Pancreas (tissue), 10 donors: ENCODE measurements around the gene HTR1E. TPM values are rescaled to one million over a fixed set of nuclear protein-coding genes. Genes with fewer than 3 reads are reported as not detected.

Experiments
- ATAC-seq, 4 donors: fragments of 200-7000 bp; cut with Tn5 transposase; one replicate each; pipeline versions ENCODE4 v1.8.0 to v1.9.1; 2020; ENCODE audit warnings: mild to moderate bottlenecking in 4 of 4, moderate library complexity in 4 of 4
- DNase-seq, 6 donors: peaks; one replicate each; pipeline ENCODE4 v3.0.0-alpha.2; 2020
- FAIRE-seq: peaks from 2 replicates; lab custom pipeline; 2012; peaks lifted over from hg19 to GRCh38; lab: Jason Lieb, UNC
- H3K27ac ChIP-seq, 4 donors: fragments of 200-600 bp; sonication (generic); 1 replicate in 3 of 4; 2 replicates in 1 of 4; pipeline versions ENCODE4 v1.5.0 to v1.8.0; 2020
- H3K27me3 ChIP-seq, 4 donors: fragments of 200-600 bp; one replicate each; pipeline ENCODE4 v1.8.0; 2021
- H3K36me3 ChIP-seq, 3 donors: fragments of 200-600 bp; sonication (generic) in 1 of 3; one replicate each; pipeline versions ENCODE4 v1.5.0 to v1.8.0; 2020 to 2021
- H3K4me1 ChIP-seq, 3 donors: fragments of 200-600 bp; one replicate each; pipeline ENCODE4 v1.8.0; 2021
- H3K4me3 ChIP-seq, 4 donors: fragments of 200-600 bp; sonication (generic) in 2 of 4; one replicate each; pipeline versions ENCODE4 v1.5.0 to v1.8.0; 2020 to 2021
- H3K9me3 ChIP-seq, 4 donors: fragments of 200-600 bp; one replicate each; pipeline ENCODE4 v1.8.0; 2021
- WGBS, 2 donors: extraction: QIAGEN DNeasy Blood & Tissue Kit; methylation state at CpG; one replicate each; pipeline ENCODE4 v1.1.7; 2013; 5-methylcytosine and 5-hydroxymethylcytosine counted together
- intact Hi-C, 3 donors: fragments of 100-400 bp; cut with DNase I; formaldehyde crosslinking; loops; one replicate each; pipeline versions ENCODE4 v1.11.1 to v1.14.2; 2022
- polyA plus RNA-seq, 2 donors: library from polyadenylated mRNA; stranded (reverse); fragments of 200-250 nt; gene quantifications; one replicate each; pipeline ENCODE4 v1.2.3, GENCODE V29; 2013
- total RNA-seq, 6 donors: library from RNA; stranded (reverse); fragmentation: NEBNext Ultra II Directional in 4 of 6; extraction: Animal tissue kit (Norgen Biotek cat#: 25700) in 4 of 6; gene quantifications; one replicate each; pipeline versions ENCODE4 v1.2.1 to v1.2.4, GENCODE V29; 2021 to 2023
- TF ChIP-seq, protein P1 (sequence below), 4 donors: fragments of 200-600 bp; sonication (generic) in 3 of 4; IDR thresholded peaks; one replicate each; pipeline versions ENCODE4 v1.5.0 to v1.8.0; 2021; ENCODE audit warnings: antibody characterized with exemption in 4 of 4
- donor health status: healthy with polysubstance abuse.
- donor health status: DM: no; HTN: no; CAD: no; lungs with moderate emphysema.
- donor health status: DM: no; HTN: no; CAD: no.
- donor health status: control.
- donor health status: control.
- donor health status: Bipolar disorder and iron deficiency.
- donor health status: DM: yes; HTN: yes; CAD: no.
- donor health status: DM: no; HTN: no; CAD: no.
- donor health status: DM: no; HTN: no; CAD: no.
- donor health status: DM: yes; HTN: yes; CAD: no.

HTR1E gene
- total and polyA plus RNA-seq, 8 donors, result 0.09 to 0.52 (median 0.24) TPM; not detected in 5

- ATAC-seq (no peak), DNase-seq (no peak), FAIRE-seq (no peak)
- Histone ChIP-seq H3K36me3 (no peaks in the 10 kb centered on the region), H3K4me1 (no peaks in the 10 kb centered on the region), H3K4me3 (no peak overlapping the region), H3K27me3 (no peaks in the 10 kb centered on the region), H3K9me3 (no peaks in the 10 kb centered on the region), H3K27ac (no peak overlapping the region)
- TF ChIP-seq, protein P1, sequence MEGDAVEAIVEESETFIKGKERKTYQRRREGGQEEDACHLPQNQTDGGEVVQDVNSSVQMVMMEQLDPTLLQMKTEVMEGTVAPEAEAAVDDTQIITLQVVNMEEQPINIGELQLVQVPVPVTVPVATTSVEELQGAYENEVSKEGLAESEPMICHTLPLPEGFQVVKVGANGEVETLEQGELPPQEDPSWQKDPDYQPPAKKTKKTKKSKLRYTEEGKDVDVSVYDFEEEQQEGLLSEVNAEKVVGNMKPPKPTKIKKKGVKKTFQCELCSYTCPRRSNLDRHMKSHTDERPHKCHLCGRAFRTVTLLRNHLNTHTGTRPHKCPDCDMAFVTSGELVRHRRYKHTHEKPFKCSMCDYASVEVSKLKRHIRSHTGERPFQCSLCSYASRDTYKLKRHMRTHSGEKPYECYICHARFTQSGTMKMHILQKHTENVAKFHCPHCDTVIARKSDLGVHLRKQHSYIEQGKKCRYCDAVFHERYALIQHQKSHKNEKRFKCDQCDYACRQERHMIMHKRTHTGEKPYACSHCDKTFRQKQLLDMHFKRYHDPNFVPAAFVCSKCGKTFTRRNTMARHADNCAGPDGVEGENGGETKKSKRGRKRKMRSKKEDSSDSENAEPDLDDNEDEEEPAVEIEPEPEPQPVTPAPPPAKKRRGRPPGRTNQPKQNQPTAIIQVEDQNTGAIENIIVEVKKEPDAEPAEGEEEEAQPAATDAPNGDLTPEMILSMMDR (IDR thresholded peaks at IDR 0.05), result no peak
- intact Hi-C loops, result no loop called here
- 82% methylated on average over 8 of the region's 8 CpGs for WGBS, 2 donors
These were observed 24.3 kb downstream of the HTR1E start for GRCh38 chr6:86961455-86962200.

DNA sequence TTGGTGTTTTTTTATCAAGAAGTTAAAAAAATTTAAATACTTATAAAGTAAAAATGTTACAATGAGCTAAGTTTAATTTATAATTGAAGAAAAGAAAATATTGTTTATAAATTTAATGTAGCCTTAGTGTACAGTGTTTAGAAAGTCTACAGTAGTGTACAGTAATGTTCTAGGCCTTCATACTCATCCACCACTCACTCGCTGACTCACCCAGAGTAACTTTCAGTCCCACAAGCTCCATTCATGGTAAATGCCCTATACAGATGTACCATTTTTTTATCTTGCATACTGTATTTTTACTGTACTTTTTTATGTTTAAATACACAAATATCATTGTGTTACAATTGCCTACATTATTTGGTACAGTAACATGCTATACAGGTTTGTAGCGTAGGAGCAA is 26.0 kb downstream of the HTR1E start:
- no peaks in the 10 kb centered on the region for H3K4me1 ChIP-seq
- no peaks in the 10 kb centered on the region for H3K9me3 ChIP-seq
- H3K27ac ChIP-seq, result no peak overlapping the region
- DNase-seq, result no peak
- WGBS, 2 donors, result 94 to 95% methylated on average over 2 of the region's 2 CpGs
- intact Hi-C loops, result no loop called here
- no peaks in the 10 kb centered on the region for H3K36me3 ChIP-seq
- H3K27me3 ChIP-seq, result no peaks in the 10 kb centered on the region
- no peak overlapping the region for H3K4me3 ChIP-seq
- TF ChIP-seq, protein P1 (IDR thresholded peaks at IDR 0.05), result no peak
- no peak for ATAC-seq
- peak; percentile 26 for FAIRE-seq

DNA sequence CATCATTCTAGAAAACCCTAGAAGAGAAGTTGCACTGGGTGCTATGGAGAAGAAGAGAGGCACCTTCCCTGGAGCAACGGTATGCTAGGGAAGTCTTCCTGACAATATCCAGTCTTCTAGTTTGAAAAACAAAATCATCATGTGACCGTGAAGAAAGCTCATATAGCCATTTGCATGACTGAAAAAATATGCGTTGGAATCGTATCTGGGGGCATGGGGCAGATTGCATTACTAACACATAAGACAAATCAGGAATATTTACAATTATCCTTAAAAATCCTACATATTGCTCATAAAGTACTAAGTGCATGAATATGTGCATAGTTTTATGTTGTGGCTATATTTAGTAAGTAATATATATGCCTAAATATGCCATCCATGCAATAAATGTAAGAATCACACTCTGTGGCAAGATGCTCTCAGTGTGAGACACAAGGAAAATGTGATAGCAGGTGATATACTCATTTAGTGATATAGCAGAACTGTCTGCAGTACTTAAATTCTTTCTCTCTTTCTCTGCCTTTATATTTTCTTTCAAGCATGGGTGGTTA is 26.8 kb downstream of the HTR1E start:
- WGBS, 2 donors, result 88 to 90% methylated on average over 4 of the region's 4 CpGs
- intact Hi-C loops, result no loop called here

DNA sequence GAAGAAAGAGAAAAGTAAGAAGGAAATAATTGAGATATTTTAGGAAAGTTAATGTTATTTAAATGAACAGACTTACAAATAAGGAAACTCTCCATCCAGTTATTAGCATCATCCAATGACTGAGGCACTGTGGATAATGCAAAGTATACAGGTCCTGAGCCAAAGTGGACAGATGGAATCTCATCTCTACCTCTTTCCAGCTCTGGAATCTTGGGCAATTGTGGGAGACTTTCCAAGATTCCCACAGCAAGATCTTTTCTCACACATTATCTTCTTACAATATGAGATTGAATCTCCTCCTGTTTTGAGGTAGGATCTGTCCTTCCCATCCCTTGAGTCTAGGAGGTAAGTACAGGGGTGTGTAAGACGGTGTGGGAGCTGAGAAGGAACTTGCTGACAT is 28.9 kb downstream of the HTR1E start:
- no peaks in the 10 kb centered on the region for H3K9me3 ChIP-seq
- H3K36me3 ChIP-seq, result no peaks in the 10 kb centered on the region
- FAIRE-seq (no peak), DNase-seq (no peak), ATAC-seq (no peak)
- no peak overlapping the region for H3K4me3 ChIP-seq
- WGBS, 2 donors, result 83 to 88% methylated on average over 1 of the region's 1 CpG
- TF ChIP-seq, protein P1 (IDR thresholded peaks at IDR 0.05), result no peak
- no peaks in the 10 kb centered on the region for H3K4me1 ChIP-seq
- no peak overlapping the region for H3K27ac ChIP-seq
- intact Hi-C loops, result no loop called here
- no peaks in the 10 kb centered on the region for H3K27me3 ChIP-seq

More for the DNA sequence above, 26.8 kb downstream of the HTR1E start:
- ATAC-seq (no peak), DNase-seq (no peak), FAIRE-seq (no peak)
- no peak overlapping the region for H3K27ac ChIP-seq
- H3K4me3 ChIP-seq, result no peak overlapping the region
- H3K4me1 ChIP-seq, result no peaks in the 10 kb centered on the region
- no peaks in the 10 kb centered on the region for H3K36me3 ChIP-seq
- no peaks in the 10 kb centered on the region for H3K27me3 ChIP-seq
- H3K9me3 ChIP-seq, result no peaks in the 10 kb centered on the region
- TF ChIP-seq, protein P1 (IDR thresholded peaks at IDR 0.05), result no peak

DNA sequence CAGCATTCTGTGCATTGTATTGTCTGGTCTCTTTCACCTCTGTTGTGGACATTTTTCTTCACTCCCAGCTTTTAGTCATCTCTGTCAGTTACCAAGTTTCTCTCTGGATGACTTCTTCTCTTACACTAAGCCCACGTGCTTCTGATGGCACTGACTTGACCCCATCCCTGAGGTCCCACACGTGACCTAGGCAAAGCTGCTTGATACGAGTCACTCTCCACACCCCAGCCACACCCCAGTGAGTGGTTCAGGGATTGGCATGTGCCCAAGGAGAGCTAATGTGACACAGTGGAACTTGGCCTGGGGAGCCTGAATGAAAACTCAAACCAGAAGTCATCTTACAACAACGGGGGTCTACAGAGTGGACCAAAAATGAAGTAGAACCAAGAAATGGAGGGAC is 32.2 kb downstream of the HTR1E start:
- TF ChIP-seq, protein P1 (IDR thresholded peaks at IDR 0.05), result no peak

More for the DNA sequence above, 32.2 kb downstream of the HTR1E start:
- FAIRE-seq (no peak), DNase-seq (no peak), ATAC-seq (no peak)
- no peak overlapping the region for H3K27ac ChIP-seq
- 65 to 72% methylated on average over 4 of the region's 4 CpGs for WGBS, 2 donors
- H3K36me3 ChIP-seq, result no peaks in the 10 kb centered on the region
- intact Hi-C loops, result no loop called here
- H3K4me1 ChIP-seq, result no peaks in the 10 kb centered on the region
- H3K4me3 ChIP-seq, result no peak overlapping the region
- no peaks in the 10 kb centered on the region for H3K9me3 ChIP-seq
- no peaks in the 10 kb centered on the region for H3K27me3 ChIP-seq
